CD4-positive, alpha-beta memory T cell (primary cell): ENCODE results near the gene LYL1. TPM values are rescaled to one million over a fixed set of nuclear protein-coding genes. Genes with fewer than 3 reads are reported as not detected.
A peak's percentile ranks its signal among the peaks of the same experiment; 100 is the strongest.

Experiments used
- CTCF ChIA-PET: fragments of 350-600 bp; sonication (Branson Sonifier 250); formaldehyde crosslinking; loops from one replicate; lab custom pipeline; 2021; ENCODE audit warnings: inconsistent platforms; ENCODE audit not compliant: partially characterized antibody; lab: Charles Lee
- POLR2A ChIA-PET: fragments of 350-600 bp; sonication (Branson Sonifier 250); formaldehyde crosslinking; loops from one replicate; lab custom pipeline; 2021; ENCODE audit not compliant: partially characterized antibody; lab: Charles Lee
- DNase-seq, 5 donors: peaks; one replicate each; pipeline versions ENCODE4 v3.0.0 to v3.0.0-alpha.2; 2020 to 2022; ENCODE audit warnings: mixed read lengths in 1 of 5
- H3K27ac ChIP-seq: one replicate; pipeline ENCODE4 v1.7.0; 2013; ENCODE audit warnings: low read depth, low read length
- H3K27me3 ChIP-seq: 2 replicates; pipeline ENCODE4 v1.7.0; 2013; ENCODE audit warnings: mild to moderate bottlenecking, low read length, moderate library complexity; ENCODE audit not compliant: insufficient read depth
- H3K36me3 ChIP-seq: 2 replicates; pipeline ENCODE4 v1.7.0; 2013; ENCODE audit warnings: mild to moderate bottlenecking, low read length, moderate library complexity; ENCODE audit not compliant: insufficient read depth
- H3K4me1 ChIP-seq: 2 replicates; pipeline ENCODE4 v1.7.0; 2013; ENCODE audit warnings: mild to moderate bottlenecking, low read length, moderate library complexity; ENCODE audit not compliant: insufficient read depth
- H3K4me3 ChIP-seq, 2 donors: one replicate each; pipeline ENCODE4 v1.7.0; 2013; ENCODE audit warnings: low read length in 2 of 2, mild to moderate bottlenecking in 1 of 2
- H3K9me3 ChIP-seq, 2 donors: one replicate each; pipeline ENCODE4 v1.7.0; 2013; ENCODE audit warnings: low read length in 2 of 2, control low read depth in 1 of 2; ENCODE audit not compliant: control insufficient read depth in 1 of 2
- H3K27ac Mint-ChIP-seq, 7 donors: one replicate each; pipeline ENCODE4 v1.8.0; 2020 to 2021; ENCODE audit warnings: mixed read lengths in 7 of 7, mild to moderate bottlenecking in 6 of 7, inconsistent platforms in 3 of 7, moderate library complexity in 3 of 7
- H3K27me3 Mint-ChIP-seq, 2 donors: one replicate each; pipeline ENCODE4 v1.8.0; 2020 to 2021; ENCODE audit warnings: mixed read lengths in 2 of 2
- H3K36me3 Mint-ChIP-seq, 2 donors: one replicate each; pipeline ENCODE4 v1.8.0; 2020 to 2021; ENCODE audit warnings: mixed read lengths in 2 of 2, inconsistent platforms in 1 of 2, mild to moderate bottlenecking in 1 of 2
- H3K4me1 Mint-ChIP-seq, 4 donors: one replicate each; pipeline ENCODE4 v1.8.0; 2020 to 2021; ENCODE audit warnings: mixed read lengths in 4 of 4, mild to moderate bottlenecking in 1 of 4
- H3K4me3 Mint-ChIP-seq, 8 donors: one replicate each; pipeline ENCODE4 v1.8.0; 2020 to 2021; ENCODE audit warnings: mixed read lengths in 8 of 8, mild to moderate bottlenecking in 7 of 8, moderate library complexity in 6 of 8, inconsistent platforms in 3 of 8
- H3K9me3 Mint-ChIP-seq, 8 donors: one replicate each; pipeline ENCODE4 v1.8.0; 2020 to 2021; ENCODE audit warnings: mixed read lengths in 8 of 8, mild to moderate bottlenecking in 5 of 8, inconsistent platforms in 3 of 8, moderate library complexity in 1 of 8
- intact Hi-C: fragments of 100-400 bp; cut with micrococcal nuclease; formaldehyde crosslinking; loops from one replicate; pipeline ENCODE4 v1.15.1; 2023
- polyA plus RNA-seq, 2 donors: library from polyadenylated mRNA; unstranded; fragments of 300-500 nt; fragmentation: Illumina TruSeq; gene quantifications; one replicate each; pipeline ENCODE4 v1.2.3, GENCODE V29; 2021
- total RNA-seq, 2 experiments: library from RNA; stranded (reverse); gene quantifications; one replicate each; pipeline ENCODE4 v1.2.3, GENCODE V29; 2021

The LYL1 gene
- total and polyA plus RNA-seq, 4 experiments from 2014 or later, result 2.3 to 16.9 (median 12.8) TPM

GRCh38 chr19:13120817-13121216 is 18.2 kb upstream of the LYL1 start:
- Histone ChIP-seq H3K36me3 (no peaks in the 10 kb centered on the region), H3K4me1 (peaks cover 55% of the 10 kb centered on the region), H3K4me3 (no peak overlapping the region), H3K27me3 (no peaks in the 10 kb centered on the region), H3K9me3 (no peaks in the 10 kb centered on the region), H3K27ac (no peak overlapping the region)
- Mint-ChIP-seq H3K4me3 (peak overlapping the region in 6 of 8 donors; percentile 1 to 54 (median 32)), H3K4me1 (peaks cover 20 to 62% (median 43%) of the 10 kb centered on the region in 4 donors), H3K36me3 (peaks cover 0 to 23% of the 10 kb centered on the region in 2 donors), H3K9me3 (peaks cover 0 to 2% (median 0%) of the 10 kb centered on the region in 8 donors), H3K27me3 (no peaks in the 10 kb centered on the region), H3K27ac (peak overlapping the region in 4 of 7 donors; percentile 32 to 61 (median 50))
- DNase-seq, result no peak
- CTCF ChIA-PET, result interaction anchor here (1.5 to 2.6 kb wide), 2 partner anchors 16 to 155 kb away, joined by 4 to 12 read pairs; no protein-coding TSS in a partner anchor
- POLR2A ChIA-PET, result interaction anchor here (0.7 to 7.2 kb wide), 2 partner anchors 30 to 167 kb away, joined by 3 to 132 read pairs; partner anchors contain the start of genes IER2 and STX10
- intact Hi-C loops, result no loop called here

- Mint-ChIP-seq H3K27ac (peak overlapping the region in 2 of 7 donors; percentile 80 to 94), H3K36me3 (peaks cover 0 to 23% of the 10 kb centered on the region in 2 donors), H3K4me1 (peaks cover 22 to 69% (median 48%) of the 10 kb centered on the region in 4 donors), H3K27me3 (no peaks in the 10 kb centered on the region), H3K9me3 (peaks cover 0 to 2% (median 0%) of the 10 kb centered on the region in 8 donors), H3K4me3 (peak overlapping the region in 6 of 8 donors; percentile 35 to 87 (median 56))
- Histone ChIP-seq H3K4me3 (no peak overlapping the region), H3K27me3 (no peaks in the 10 kb centered on the region), H3K27ac (no peak overlapping the region), H3K9me3 (no peaks in the 10 kb centered on the region), H3K36me3 (peaks cover 1% of the 10 kb centered on the region), H3K4me1 (peaks cover 60% of the 10 kb centered on the region)
- ChIA-PET CTCF (interaction anchor here (1.2 to 2.6 kb wide), 4 partner anchors 15 to 154 kb away, joined by 3 to 12 read pairs (median 4); no protein-coding TSS in a partner anchor), POLR2A (interaction anchor here (1.1 to 7.2 kb wide), 5 partner anchors 11 to 229 kb away, joined by 3 to 132 read pairs (median 3); partner anchors contain the start of genes GCDH, IER2, LYL1 and STX10)
- intact Hi-C loops, result no loop called here
- no peak for DNase-seq
These were observed 17.4 kb upstream of the LYL1 start for GRCh38 chr19:13120031-13120430.

GRCh38 chr19:13119627-13120026 is 17.0 kb upstream of the LYL1 start:
- Histone ChIP-seq H3K4me1 (peaks cover 60% of the 10 kb centered on the region), H3K9me3 (no peaks in the 10 kb centered on the region), H3K27ac (no peak overlapping the region), H3K36me3 (peaks cover 5% of the 10 kb centered on the region), H3K4me3 (no peak overlapping the region), H3K27me3 (no peaks in the 10 kb centered on the region)
- Mint-ChIP-seq H3K36me3 (peaks cover 0 to 23% of the 10 kb centered on the region in 2 donors), H3K9me3 (peaks cover 0 to 2% (median 0%) of the 10 kb centered on the region in 8 donors), H3K4me3 (peak overlapping the region; percentile 81 to 91 (median 88)), H3K4me1 (peaks cover 22 to 70% (median 49%) of the 10 kb centered on the region in 4 donors), H3K27me3 (no peaks in the 10 kb centered on the region), H3K27ac (peak overlapping the region in 5 of 7 donors; percentile 74 to 94 (median 88))
- CTCF ChIA-PET, result interaction anchor here (0.6 to 2.6 kb wide), 5 partner anchors 12 to 59 kb away, joined by 3 to 12 read pairs (median 3); no protein-coding TSS in a partner anchor
- peak in 1 of 5 donors; percentile 39 for DNase-seq
- POLR2A ChIA-PET, result interaction anchor here (0.6 to 7.2 kb wide), 8 partner anchors 11 to 229 kb away, joined by 3 to 132 read pairs (median 4); partner anchors contain the start of genes GCDH, IER2, LYL1 and STX10
- intact Hi-C loops, result loop anchor here (5.0 kb wide), 1 partner anchor 143 kb away; no protein-coding TSS in a partner anchor

GRCh38 chr19:13118424-13119193 is 16.0 kb upstream of the LYL1 start:
- H3K27ac Mint-ChIP-seq, result peak overlapping the region; percentile 78 to 94 (median 91)
- H3K4me1 ChIP-seq, result peaks cover 60% of the 10 kb centered on the region
- CTCF ChIA-PET, result interaction anchor here (0.8 to 5.1 kb wide), 5 partner anchors 14 to 49 kb away, joined by 3 to 35 read pairs (median 4); no protein-coding TSS in a partner anchor
- intact Hi-C loops, result loop anchor here (5.0 kb wide), 1 partner anchor 144 kb away; no protein-coding TSS in a partner anchor
- no peaks in the 10 kb centered on the region for H3K27me3 Mint-ChIP-seq
- no peaks in the 10 kb centered on the region for H3K27me3 ChIP-seq
- H3K36me3 Mint-ChIP-seq, result peaks cover 0 to 20% of the 10 kb centered on the region in 2 donors
- H3K9me3 Mint-ChIP-seq, result peaks cover 0 to 2% (median 0%) of the 10 kb centered on the region in 8 donors
- H3K36me3 ChIP-seq, result peaks cover 5% of the 10 kb centered on the region
- H3K27ac ChIP-seq, result peak overlapping the region; percentile 58
- POLR2A ChIA-PET, result interaction anchor here (0.6 to 7.2 kb wide), 15 partner anchors 14 to 1544 kb away, joined by 3 to 132 read pairs (median 8); partner anchors contain the start of genes CALR, IER2, LYL1 and STX10
- H3K4me1 Mint-ChIP-seq, result peaks cover 22 to 70% (median 47%) of the 10 kb centered on the region in 4 donors
- DNase-seq, result peak in 1 of 5 donors; percentile 65
- H3K4me3 ChIP-seq, result peak overlapping the region; percentile 17 to 55
- H3K4me3 Mint-ChIP-seq, result peak overlapping the region; percentile 81 to 91 (median 88)
- H3K9me3 ChIP-seq, result no peaks in the 10 kb centered on the region

GRCh38 chr19:13117772-13118423 is 15.2 kb upstream of the LYL1 start, which contains the start of gene NACC1:
Gene NACC1 (plus strand): TSS chr19:13118264. CDS start chr19:13135208, 16,944 bp downstream.
- Mint-ChIP-seq H3K27me3 (no peaks in the 10 kb centered on the region), H3K9me3 (peaks cover 0 to 2% (median 0%) of the 10 kb centered on the region in 8 donors), H3K36me3 (peaks cover 0 to 19% of the 10 kb centered on the region in 2 donors), H3K27ac (peak within 1 kb of the TSS; percentile 89 to 97 (median 92)), H3K4me3 (peak within 1 kb of the TSS; percentile 91 to 98 (median 96)), H3K4me1 (peaks cover 22 to 67% (median 46%) of the 10 kb centered on the region in 4 donors)
- DNase-seq, result peak; percentile 84 to 90 (median 88)
- intact Hi-C loops, result loop anchor here (2.0 to 5.0 kb wide), 4 partner anchors 15 to 144 kb away; no protein-coding TSS in a partner anchor
- H3K4me3 ChIP-seq, result peak within 1 kb of the TSS; percentile 79 to 94
- peaks cover 5% of the 10 kb centered on the region for H3K36me3 ChIP-seq
- ChIA-PET POLR2A (interaction anchor here (0.6 to 7.2 kb wide), 20 partner anchors 13 to 1545 kb away, joined by 3 to 132 read pairs (median 4); partner anchors contain the start of genes CALR, IER2, JUNB and LYL1), CTCF (interaction anchor here (0.6 to 5.1 kb wide), 7 partner anchors 13 to 160 kb away, joined by 3 to 35 read pairs (median 4); partner anchors contain the start of genes IER2 and STX10)
- H3K4me1 ChIP-seq, result peaks cover 60% of the 10 kb centered on the region
- H3K9me3 ChIP-seq, result no peaks in the 10 kb centered on the region
- H3K27ac ChIP-seq, result peak within 1 kb of the TSS; percentile 65
- H3K27me3 ChIP-seq, result no peaks in the 10 kb centered on the region
